ENCODE data around the gene TTI1.

DNA sequence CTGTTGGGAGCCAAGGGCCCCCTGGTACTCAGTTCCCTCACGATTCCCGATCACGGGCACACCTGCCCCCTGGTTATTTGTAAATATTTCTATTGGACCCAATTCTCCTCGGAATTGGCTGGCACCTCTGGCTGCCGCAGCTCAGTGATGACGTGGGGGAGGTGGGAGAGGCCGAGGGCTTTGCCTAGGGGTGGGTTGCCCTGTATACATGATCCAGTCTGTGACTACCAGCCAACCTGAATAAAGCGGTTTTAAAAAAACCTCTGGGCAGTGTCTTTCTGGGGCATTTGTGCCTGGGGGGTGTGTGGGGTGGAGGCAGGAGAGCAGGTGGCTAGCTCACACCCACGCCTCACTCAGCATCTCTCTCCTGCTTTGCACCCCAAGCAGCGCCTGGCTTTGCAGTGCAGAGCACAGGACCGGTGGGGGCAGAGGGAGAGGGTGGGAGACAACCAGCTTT is 88.1 kb downstream of the TTI1 start:
- TF ChIP-seq NFRKB (IDR thresholded peaks at IDR 0.05) (no peak), BHLHE40 (IDR thresholded peaks at IDR 0.05; ENCODE audit: borderline replicate concordance) (no peak), SUZ12 (IDR thresholded peaks at IDR 0.05) (no peak), ZNF384 (IDR thresholded peaks at IDR 0.05) (no peak), FOXA1 (IDR thresholded peaks at IDR 0.05) (no peak), HDGF (IDR thresholded peaks at IDR 0.05; ENCODE audit: borderline replicate concordance) (no peak), FOXK2 (IDR thresholded peaks at IDR 0.05) (no peak), TARDBP (IDR thresholded peaks at IDR 0.05) (no peak), ELF4 (IDR thresholded peaks at IDR 0.05) (no peak), SP1 (IDR thresholded peaks at IDR 0.05) (no peak), ARNT (IDR thresholded peaks at IDR 0.05) (no peak), FOXM1 (IDR thresholded peaks at IDR 0.05; ENCODE audit: borderline replicate concordance) (no peak)
- TF ChIP-seq, protein P1, sequence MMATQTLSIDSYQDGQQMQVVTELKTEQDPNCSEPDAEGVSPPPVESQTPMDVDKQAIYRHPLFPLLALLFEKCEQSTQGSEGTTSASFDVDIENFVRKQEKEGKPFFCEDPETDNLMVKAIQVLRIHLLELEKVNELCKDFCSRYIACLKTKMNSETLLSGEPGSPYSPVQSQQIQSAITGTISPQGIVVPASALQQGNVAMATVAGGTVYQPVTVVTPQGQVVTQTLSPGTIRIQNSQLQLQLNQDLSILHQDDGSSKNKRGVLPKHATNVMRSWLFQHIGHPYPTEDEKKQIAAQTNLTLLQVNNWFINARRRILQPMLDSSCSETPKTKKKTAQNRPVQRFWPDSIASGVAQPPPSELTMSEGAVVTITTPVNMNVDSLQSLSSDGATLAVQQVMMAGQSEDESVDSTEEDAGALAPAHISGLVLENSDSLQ (IDR thresholded peaks at IDR 0.05) = no peak

Data from HEK293T (cell line).